Endodermal cell (in vitro differentiated cells): ENCODE results near the gene ARL4A. TPM values are rescaled to one million over a fixed set of nuclear protein-coding genes. Genes with fewer than 3 reads are reported as not detected.

ENCODE experiments used
- DNase-seq: peaks from one replicate; pipeline ENCODE4 v3.0.0-alpha.2; 2017
- H3K27ac ChIP-seq: 2 replicates; pipeline ENCODE4 v1.5.1; 2013; ENCODE audit warnings: mild to moderate bottlenecking, low read depth, low read length, moderate library complexity
- H3K27me3 ChIP-seq: 2 replicates; pipeline ENCODE4 v1.6.1; 2013; ENCODE audit warnings: mild to moderate bottlenecking, low read length, moderate library complexity; ENCODE audit not compliant: insufficient read depth, control insufficient read depth, poor library complexity, severe bottlenecking
- H3K36me3 ChIP-seq: 2 replicates; pipeline ENCODE4 v1.7.0; 2013; ENCODE audit warnings: mild to moderate bottlenecking, low read length, moderate library complexity; ENCODE audit not compliant: control insufficient read depth, insufficient read depth
- H3K4me1 ChIP-seq: one replicate; pipeline ENCODE4 v1.7.0; 2013; ENCODE audit warnings: low read length; ENCODE audit not compliant: control insufficient read depth, insufficient read depth
- H3K4me3 ChIP-seq: 2 replicates; pipeline ENCODE4 v1.5.1; 2013; ENCODE audit warnings: mild to moderate bottlenecking, low read length, moderate library complexity
- H3K9ac ChIP-seq: 2 replicates; pipeline ENCODE4 v1.6.1; 2013; ENCODE audit warnings: mild to moderate bottlenecking, low read length, moderate library complexity; ENCODE audit not compliant: poor library complexity, severe bottlenecking; ENCODE audit errors: extremely low read depth
- H3K9me3 ChIP-seq: 2 replicates; pipeline ENCODE4 v1.6.1; 2013; ENCODE audit warnings: mild to moderate bottlenecking, low read length, moderate library complexity; ENCODE audit not compliant: control insufficient read depth
- H3K27ac Mint-ChIP-seq: 2 replicates; pipeline ENCODE4 v1.8.0; 2020; ENCODE audit warnings: mixed read lengths
- H3K27me3 Mint-ChIP-seq: 2 replicates; pipeline ENCODE4 v1.8.0; 2021; ENCODE audit warnings: mild to moderate bottlenecking, mixed read lengths; ENCODE audit not compliant: insufficient read depth
- H3K36me3 Mint-ChIP-seq: 2 replicates; pipeline ENCODE4 v1.8.0; 2020; ENCODE audit warnings: low read depth, mixed read lengths
- H3K4me1 Mint-ChIP-seq: 2 replicates; pipeline ENCODE4 v1.8.0; 2020; ENCODE audit warnings: mixed read lengths
- H3K4me3 Mint-ChIP-seq: 2 replicates; pipeline ENCODE4 v1.8.0; 2020; ENCODE audit warnings: mild to moderate bottlenecking, moderate library complexity, mixed read lengths
- H3K9me3 Mint-ChIP-seq: 2 replicates; pipeline ENCODE4 v1.8.0; 2020; ENCODE audit warnings: mild to moderate bottlenecking, mixed read lengths
- CTCF ChIP-seq: fragments of 200-600 bp; sonication (generic); conservative IDR thresholded peaks from 2 replicates; pipeline ENCODE4 v1.5.0; 2021; ENCODE audit warnings: antibody characterized with exemption, mild to moderate bottlenecking
- WGBS, 2 experiments: methylation state at CpG; one replicate each; pipeline versions ENCODE4 v1.1.5 to v1.1.7; 2013; ENCODE audit warnings: missing lambda C conversion rate in 2 of 2, mixed read lengths in 1 of 2; ENCODE audit not compliant: insufficient coverage in 1 of 2, insufficient read length in 1 of 2; 5-methylcytosine and 5-hydroxymethylcytosine counted together
- total RNA-seq, 2 donors: library from RNA; stranded (reverse); fragmentation: NEBNext Ultra II Directional in 1 of 2; extraction: Animal tissue kit (Norgen Biotek cat#: 25700) in 1 of 2; gene quantifications; 2 replicates in 1 of 2; 3 replicates in 1 of 2; pipeline ENCODE4 v1.2.1, GENCODE V29; 2021

Gene ARL4A
- total RNA-seq, 2 donors from 2014 or later, result 19.1 to 26.4 TPM

DNA sequence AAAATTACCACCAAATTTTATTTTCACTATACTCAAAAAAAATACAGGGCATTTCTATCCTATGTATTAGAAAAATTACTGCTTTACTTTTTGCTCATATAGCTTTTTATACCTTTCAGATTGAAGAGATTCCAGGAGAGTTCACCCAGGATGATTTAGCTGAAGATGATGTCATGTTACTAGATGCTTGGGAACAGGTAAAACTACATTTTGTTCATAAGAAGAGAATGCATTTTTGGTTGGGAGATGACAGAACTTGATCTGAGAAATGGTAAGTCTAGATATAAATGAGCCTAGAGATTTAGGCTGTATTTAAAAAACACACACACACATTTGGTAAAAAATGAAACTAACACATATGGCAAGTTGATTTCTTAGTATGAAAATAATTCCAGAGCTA is 38.1 kb upstream of the ARL4A start:
- H3K9ac ChIP-seq, result no peak overlapping the region
- Mint-ChIP-seq H3K9me3 (no peaks in the 10 kb centered on the region), H3K36me3 (no peaks in the 10 kb centered on the region), H3K27me3 (no peaks in the 10 kb centered on the region), H3K4me3 (no peak overlapping the region), H3K27ac (no peak overlapping the region), H3K4me1 (peaks cover 4% of the 10 kb centered on the region)
- H3K9me3 ChIP-seq, result no peaks in the 10 kb centered on the region
- TF ChIP-seq CTCF, result no peak
- H3K27ac ChIP-seq, result no peak overlapping the region
- DNase-seq, result no peak
- peaks cover 4% of the 10 kb centered on the region for H3K4me1 ChIP-seq
- no peaks in the 10 kb centered on the region for H3K36me3 ChIP-seq
- no peak overlapping the region for H3K4me3 ChIP-seq
- H3K27me3 ChIP-seq, result no peaks in the 10 kb centered on the region

DNA sequence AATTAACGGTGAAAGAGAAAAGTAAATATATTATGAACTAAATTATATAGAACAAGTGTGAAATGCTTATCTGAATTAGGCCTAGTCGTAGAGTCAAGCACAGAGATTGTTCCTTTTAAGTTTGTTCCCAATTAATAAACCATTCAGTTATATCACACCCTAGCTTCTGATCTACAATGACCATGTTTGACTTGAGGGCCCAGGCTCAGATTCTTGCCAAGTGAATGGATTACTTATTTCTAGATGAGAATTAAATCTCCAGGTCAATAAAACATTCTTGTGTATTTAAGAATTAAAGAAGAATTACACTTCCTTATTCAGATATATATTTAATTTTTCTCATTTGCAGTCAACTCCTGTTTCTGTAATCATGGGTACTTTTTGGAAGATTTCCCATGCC is 37.4 kb upstream of the ARL4A start:
- peaks cover 4% of the 10 kb centered on the region for H3K4me1 Mint-ChIP-seq
- DNase-seq, result no peak
- TF ChIP-seq CTCF, result no peak
- Histone ChIP-seq H3K27ac (no peak overlapping the region), H3K9ac (no peak overlapping the region), H3K9me3 (no peaks in the 10 kb centered on the region), H3K4me3 (no peak overlapping the region), H3K4me1 (peaks cover 4% of the 10 kb centered on the region), H3K27me3 (no peaks in the 10 kb centered on the region), H3K36me3 (no peaks in the 10 kb centered on the region)
- WGBS, 2 experiments, result 82% methylated on average over 1 of the region's 2 CpGs; no CpG with 5 or more reads in 1 of the 2 experiments
- no peaks in the 10 kb centered on the region for H3K9me3 Mint-ChIP-seq
- H3K4me3 Mint-ChIP-seq, result no peak overlapping the region
- H3K27me3 Mint-ChIP-seq, result no peaks in the 10 kb centered on the region
- H3K36me3 Mint-ChIP-seq, result no peaks in the 10 kb centered on the region
- H3K27ac Mint-ChIP-seq, result no peak overlapping the region

GRCh38 chr7:12653110-12653509 is 34.3 kb upstream of the ARL4A start:
- DNase-seq, result no peak
- peaks cover 4% of the 10 kb centered on the region for H3K4me1 Mint-ChIP-seq
- no peak overlapping the region for H3K27ac Mint-ChIP-seq

More at GRCh38 chr7:12653110-12653509, 34.3 kb upstream of the ARL4A start:
- Mint-ChIP-seq H3K27me3 (no peaks in the 10 kb centered on the region), H3K4me3 (no peak overlapping the region), H3K36me3 (no peaks in the 10 kb centered on the region), H3K9me3 (no peaks in the 10 kb centered on the region)
- Histone ChIP-seq H3K36me3 (no peaks in the 10 kb centered on the region), H3K27ac (no peak overlapping the region), H3K27me3 (no peaks in the 10 kb centered on the region), H3K9me3 (no peaks in the 10 kb centered on the region), H3K9ac (no peak overlapping the region), H3K4me1 (peaks cover 4% of the 10 kb centered on the region), H3K4me3 (no peak overlapping the region)
- WGBS, 2 experiments, result 93% methylated on average over 3 of the region's 3 CpGs; no CpG with 5 or more reads in 1 of the 2 experiments
- TF ChIP-seq CTCF, result no peak
